ENCODE results near the gene CSNK2A2.

CSNK2A2 gene

GRCh38 chr16:58194790-58195189, 3.1 kb downstream of the CSNK2A2 start:
- ChIA-PET CTCF (interaction anchor here (0.9 to 4.4 kb wide), 4 partner anchors 9 to 179 kb away, joined by 3 to 32 read pairs (median 4); no protein-coding TSS in a partner anchor), POLR2A (no interaction called here)
- DNase-seq (ENCODE audit: extremely low spot score), result no peak
- no peak for TF ChIP-seq CTCF (IDR thresholded peaks at IDR 0.05; ENCODE audit: control extremely low read depth, extremely low read depth, low read depth, missing control alignments)

- no peak for DNase-seq (ENCODE audit: extremely low spot score)
- TF ChIP-seq CTCF (IDR thresholded peaks at IDR 0.05; ENCODE audit: control extremely low read depth, extremely low read depth, low read depth, missing control alignments), result no peak
- ChIA-PET CTCF (interaction anchor here (1.2 to 6.0 kb wide), 3 partner anchors 8 to 23 kb away, joined by 3 to 32 read pairs (median 3); no protein-coding TSS in a partner anchor), POLR2A (no interaction called here)
Measured at GRCh38 chr16:58187665-58188421, 10.1 kb downstream of the CSNK2A2 start.

- DNase-seq (ENCODE audit: extremely low spot score), result no peak
- ChIA-PET CTCF (interaction anchor here (1.2 to 6.0 kb wide), 3 partner anchors 8 to 24 kb away, joined by 3 to 32 read pairs (median 3); no protein-coding TSS in a partner anchor), POLR2A (no interaction called here)
- TF ChIP-seq CTCF (IDR thresholded peaks at IDR 0.05; ENCODE audit: control extremely low read depth, extremely low read depth, low read depth, missing control alignments), result no peak
Measured at GRCh38 chr16:58187092-58187491, 10.8 kb downstream of the CSNK2A2 start.

- ChIA-PET CTCF (interaction anchor here (1.2 to 6.0 kb wide), 3 partner anchors 9 to 25 kb away, joined by 3 to 32 read pairs (median 3); no protein-coding TSS in a partner anchor), POLR2A (no interaction called here)
- no peak for TF ChIP-seq CTCF (IDR thresholded peaks at IDR 0.05; ENCODE audit: control extremely low read depth, extremely low read depth, low read depth, missing control alignments)
- no peak for DNase-seq (ENCODE audit: extremely low spot score)
Measured at GRCh38 chr16:58186176-58186944, 11.5 kb downstream of the CSNK2A2 start.

GRCh38 chr16:58177353-58177710, 20.6 kb downstream of the CSNK2A2 start:
- no peak for TF ChIP-seq CTCF (IDR thresholded peaks at IDR 0.05; ENCODE audit: control extremely low read depth, extremely low read depth, low read depth, missing control alignments)
- ChIA-PET CTCF (interaction anchor here (1.3 to 2.8 kb wide), 3 partner anchors 12 to 159 kb away, joined by 3 to 6 read pairs (median 4); no protein-coding TSS in a partner anchor), POLR2A (no interaction called here)
- DNase-seq (ENCODE audit: extremely low spot score), result no peak

GRCh38 chr16:58176608-58177352, 21.1 kb downstream of the CSNK2A2 start:
- TF ChIP-seq CTCF (IDR thresholded peaks at IDR 0.05; ENCODE audit: control extremely low read depth, extremely low read depth, low read depth, missing control alignments), result no peak
- ChIA-PET POLR2A (no interaction called here), CTCF (interaction anchor here (1.3 to 2.8 kb wide), 4 partner anchors 9 to 160 kb away, joined by 3 to 6 read pairs (median 4); no protein-coding TSS in a partner anchor)
- DNase-seq (ENCODE audit: extremely low spot score), result no peak
